ENCODE results near the gene SH3BP5.

The SH3BP5 gene

GRCh38 chr3:15258720-15259119 is 73.7 kb downstream of the SH3BP5 start:
- Histone ChIP-seq H3K4me3 (replicated peaks; ENCODE audit: low read depth, low read length) (no peak overlapping the region), H3K27me3 (replicated peaks; ENCODE audit: control insufficient read depth, insufficient read depth, low read length) (no peaks in the 10 kb centered on the region), H3K36me3 (ENCODE audit: control insufficient read depth, insufficient read depth, low read length) (peaks cover 29% of the 10 kb centered on the region)
- no peak for TF ChIP-seq CTCF (IDR thresholded peaks at IDR 0.05; ENCODE audit: insufficient read depth, low read length, poor library complexity, severe bottlenecking)
- DNase-seq (ENCODE audit: extremely low read depth, insufficient read length), result no peak

- DNase-seq (ENCODE audit: extremely low read depth, insufficient read length), result no peak
- H3K4me3 ChIP-seq (replicated peaks; ENCODE audit: low read depth, low read length), result no peak overlapping the region
- H3K27me3 ChIP-seq (replicated peaks; ENCODE audit: control insufficient read depth, insufficient read depth, low read length), result no peaks in the 10 kb centered on the region
- peaks cover 28% of the 10 kb centered on the region for H3K36me3 ChIP-seq (ENCODE audit: control insufficient read depth, insufficient read depth, low read length)
- no peak for TF ChIP-seq CTCF (IDR thresholded peaks at IDR 0.05; ENCODE audit: insufficient read depth, low read length, poor library complexity, severe bottlenecking)
These were observed 75.5 kb downstream of the SH3BP5 start for GRCh38 chr3:15256861-15257341.

- H3K36me3 ChIP-seq (ENCODE audit: control insufficient read depth, insufficient read depth, low read length), result peaks cover 24% of the 10 kb centered on the region
These were observed 77.2 kb downstream of the SH3BP5 start for GRCh38 chr3:15255215-15255614.

GRCh38 chr3:15253023-15253697 is 79.2 kb downstream of the SH3BP5 start:
- peaks cover 17% of the 10 kb centered on the region for H3K36me3 ChIP-seq (ENCODE audit: control insufficient read depth, insufficient read depth, low read length)

More at GRCh38 chr3:15255215-15255614, 77.2 kb downstream of the SH3BP5 start:
- Histone ChIP-seq H3K4me3 (replicated peaks; ENCODE audit: low read depth, low read length) (no peak overlapping the region), H3K27me3 (replicated peaks; ENCODE audit: control insufficient read depth, insufficient read depth, low read length) (no peaks in the 10 kb centered on the region)
- no peak for TF ChIP-seq CTCF (IDR thresholded peaks at IDR 0.05; ENCODE audit: insufficient read depth, low read length, poor library complexity, severe bottlenecking)
- DNase-seq (ENCODE audit: extremely low read depth, insufficient read length), result no peak

GRCh38 chr3:15246186-15246585 is 86.2 kb downstream of the SH3BP5 start:
- no peak for TF ChIP-seq CTCF (IDR thresholded peaks at IDR 0.05; ENCODE audit: insufficient read depth, low read length, poor library complexity, severe bottlenecking)
- Histone ChIP-seq H3K4me3 (replicated peaks; ENCODE audit: low read depth, low read length) (no peak overlapping the region), H3K27me3 (replicated peaks; ENCODE audit: control insufficient read depth, insufficient read depth, low read length) (no peaks in the 10 kb centered on the region), H3K36me3 (ENCODE audit: control insufficient read depth, insufficient read depth, low read length) (peaks cover 9% of the 10 kb centered on the region)
- DNase-seq (ENCODE audit: extremely low read depth, insufficient read length), result no peak

More at GRCh38 chr3:15253023-15253697, 79.2 kb downstream of the SH3BP5 start:
- Histone ChIP-seq H3K4me3 (replicated peaks; ENCODE audit: low read depth, low read length) (no peak overlapping the region), H3K27me3 (replicated peaks; ENCODE audit: control insufficient read depth, insufficient read depth, low read length) (no peaks in the 10 kb centered on the region)
- no peak for DNase-seq (ENCODE audit: extremely low read depth, insufficient read length)
- TF ChIP-seq CTCF (IDR thresholded peaks at IDR 0.05; ENCODE audit: insufficient read depth, low read length, poor library complexity, severe bottlenecking), result no peak

All from GM06990 (cell line).